Upper lobe of right lung (tissue), 1 donor: ENCODE results near the gene CHSY1. TPM values are rescaled to one million over a fixed set of nuclear protein-coding genes. Genes with fewer than 3 reads are reported as not detected.

ENCODE experiments used
- ATAC-seq: fragments of 200-7000 bp; cut with Tn5 transposase; one replicate; pipeline ENCODE4 v1.9.1; 2020; ENCODE audit warnings: mild to moderate bottlenecking, moderate library complexity
- DNase-seq: peaks from one replicate; pipeline ENCODE4 v3.0.0-alpha.2; 2020
- H3K27ac ChIP-seq: fragments of 200-600 bp; one replicate; pipeline ENCODE4 v1.8.0; 2022
- H3K27me3 ChIP-seq: fragments of 200-600 bp; one replicate; pipeline ENCODE4 v1.8.0; 2022; ENCODE audit warnings: mild to moderate bottlenecking
- H3K36me3 ChIP-seq: fragments of 200-600 bp; one replicate; pipeline ENCODE4 v1.8.0; 2022
- H3K4me1 ChIP-seq: fragments of 200-600 bp; one replicate; pipeline ENCODE4 v1.8.0; 2022
- H3K4me3 ChIP-seq: fragments of 200-600 bp; one replicate; pipeline ENCODE4 v1.8.0; 2022; ENCODE audit warnings: mild to moderate bottlenecking
- H3K9me3 ChIP-seq: fragments of 200-600 bp; one replicate; pipeline ENCODE4 v1.8.0; 2022
- intact Hi-C: fragments of 100-400 bp; cut with DNase I; formaldehyde crosslinking; loops from one replicate; pipeline ENCODE4 v1.11.0; 2022
- total RNA-seq: library from RNA; stranded (reverse); fragmentation: NEBNext Ultra II Directional; extraction: Animal tissue kit (Norgen Biotek cat#: 25700); gene quantifications from one replicate; pipeline ENCODE4 v1.2.1, GENCODE V29; 2021
- TF ChIP-seq, protein P1 (sequence below): fragments of 200-600 bp; IDR thresholded peaks from one replicate; pipeline ENCODE4 v1.8.0; 2022; ENCODE audit warnings: antibody characterized with exemption
- donor health status: DM: no; HTN: yes; CAD: no; lungs with severe emphysema.

Gene CHSY1
- total RNA-seq, 1 donor from 2014 or later = 40.6 TPM

- Histone ChIP-seq H3K27me3 (no peaks in the 10 kb centered on the region), H3K4me3 (no peak overlapping the region), H3K36me3 (no peaks in the 10 kb centered on the region), H3K9me3 (no peaks in the 10 kb centered on the region), H3K27ac (no peak overlapping the region), H3K4me1 (no peaks in the 10 kb centered on the region)
- intact Hi-C loops = no loop called here
- ATAC-seq (no peak), DNase-seq (no peak)
- TF ChIP-seq, protein P1, sequence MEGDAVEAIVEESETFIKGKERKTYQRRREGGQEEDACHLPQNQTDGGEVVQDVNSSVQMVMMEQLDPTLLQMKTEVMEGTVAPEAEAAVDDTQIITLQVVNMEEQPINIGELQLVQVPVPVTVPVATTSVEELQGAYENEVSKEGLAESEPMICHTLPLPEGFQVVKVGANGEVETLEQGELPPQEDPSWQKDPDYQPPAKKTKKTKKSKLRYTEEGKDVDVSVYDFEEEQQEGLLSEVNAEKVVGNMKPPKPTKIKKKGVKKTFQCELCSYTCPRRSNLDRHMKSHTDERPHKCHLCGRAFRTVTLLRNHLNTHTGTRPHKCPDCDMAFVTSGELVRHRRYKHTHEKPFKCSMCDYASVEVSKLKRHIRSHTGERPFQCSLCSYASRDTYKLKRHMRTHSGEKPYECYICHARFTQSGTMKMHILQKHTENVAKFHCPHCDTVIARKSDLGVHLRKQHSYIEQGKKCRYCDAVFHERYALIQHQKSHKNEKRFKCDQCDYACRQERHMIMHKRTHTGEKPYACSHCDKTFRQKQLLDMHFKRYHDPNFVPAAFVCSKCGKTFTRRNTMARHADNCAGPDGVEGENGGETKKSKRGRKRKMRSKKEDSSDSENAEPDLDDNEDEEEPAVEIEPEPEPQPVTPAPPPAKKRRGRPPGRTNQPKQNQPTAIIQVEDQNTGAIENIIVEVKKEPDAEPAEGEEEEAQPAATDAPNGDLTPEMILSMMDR = no peak
Observed at GRCh38 chr15:101138086-101138660, 113.7 kb downstream of the CHSY1 start.

DNA sequence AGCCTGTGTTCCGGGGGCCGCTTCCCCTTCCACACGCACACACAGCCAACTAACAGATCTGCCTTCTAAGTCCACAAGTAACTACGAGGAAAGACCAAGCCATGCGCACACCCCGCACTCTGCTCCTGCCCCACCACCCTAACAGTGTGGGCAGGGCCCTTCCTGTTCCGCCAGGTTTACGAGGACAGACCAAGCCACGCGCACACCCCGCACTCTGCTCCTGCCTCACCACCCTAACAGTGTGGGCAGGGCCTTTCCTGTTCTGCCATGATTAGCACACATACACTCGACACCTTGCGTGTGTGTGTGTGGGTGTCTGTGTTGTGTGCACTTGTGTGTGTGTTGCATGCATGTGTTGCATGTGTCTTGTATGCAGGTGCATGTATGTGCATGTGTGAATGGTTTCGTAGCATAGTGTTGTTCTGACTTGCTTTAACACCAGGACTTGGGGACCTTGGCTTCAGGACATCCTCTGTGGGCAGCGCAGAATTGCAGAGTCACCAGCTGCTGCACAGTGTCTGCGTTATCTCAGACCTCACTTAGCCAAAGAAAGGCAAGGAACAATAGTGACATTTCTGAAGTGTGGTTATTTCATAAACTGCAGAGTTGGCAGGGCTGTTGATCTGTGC is 114.4 kb downstream of the CHSY1 start:
- ATAC-seq = peak; percentile 60
- TF ChIP-seq, protein P1 = no peak
- Histone ChIP-seq H3K4me3 (no peak overlapping the region), H3K9me3 (no peaks in the 10 kb centered on the region), H3K27me3 (no peaks in the 10 kb centered on the region), H3K27ac (no peak overlapping the region), H3K4me1 (no peaks in the 10 kb centered on the region), H3K36me3 (no peaks in the 10 kb centered on the region)
- DNase-seq = no peak
- intact Hi-C loops = no loop called here

GRCh38 chr15:101136381-101137268 is 115.2 kb downstream of the CHSY1 start:
- TF ChIP-seq, protein P1 = no peak
- H3K9me3 ChIP-seq = no peaks in the 10 kb centered on the region
- DNase-seq (no peak), ATAC-seq (no peak)
- no peaks in the 10 kb centered on the region for H3K36me3 ChIP-seq
- intact Hi-C loops = no loop called here
- H3K27me3 ChIP-seq = no peaks in the 10 kb centered on the region
- H3K4me1 ChIP-seq = no peaks in the 10 kb centered on the region
- no peak overlapping the region for H3K4me3 ChIP-seq
- H3K27ac ChIP-seq = no peak overlapping the region

DNA sequence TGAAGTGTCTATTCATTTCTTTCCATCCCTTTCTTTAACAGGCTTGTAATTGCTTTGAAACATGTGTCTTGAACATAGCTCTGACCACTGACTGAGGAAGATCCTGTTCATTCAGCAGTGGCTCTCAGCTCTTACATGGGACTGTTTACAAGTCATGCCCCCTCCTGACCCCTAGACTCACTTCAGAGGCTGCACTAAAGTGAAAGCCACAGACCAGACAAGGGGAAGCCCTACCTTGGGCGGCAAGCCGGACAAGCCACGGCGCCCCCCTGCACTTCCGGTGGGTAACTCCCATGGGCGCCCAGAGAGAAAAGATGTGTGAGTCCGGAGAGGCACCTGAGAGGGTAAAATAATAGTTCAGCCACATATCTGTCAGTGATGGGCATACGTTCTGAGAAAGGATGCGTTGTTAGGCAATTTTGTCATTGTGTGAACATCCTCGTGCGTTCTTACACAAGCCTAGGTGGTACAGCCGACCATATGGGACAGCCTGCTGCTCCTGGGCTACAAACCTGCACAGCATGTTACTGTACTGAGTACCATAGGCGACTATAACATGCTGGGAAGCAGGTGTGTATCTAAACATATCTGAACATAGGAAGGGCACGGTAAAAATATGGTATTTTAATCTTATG is 116.2 kb downstream of the CHSY1 start:
- intact Hi-C loops = no loop called here
- H3K36me3 ChIP-seq = no peaks in the 10 kb centered on the region
- DNase-seq (no peak), ATAC-seq (no peak)
- no peak overlapping the region for H3K4me3 ChIP-seq
- TF ChIP-seq, protein P1 = no peak
- H3K9me3 ChIP-seq = no peaks in the 10 kb centered on the region
- no peaks in the 10 kb centered on the region for H3K27me3 ChIP-seq
- H3K4me1 ChIP-seq = no peaks in the 10 kb centered on the region
- H3K27ac ChIP-seq = no peak overlapping the region

GRCh38 chr15:101134780-101135179 is 117.1 kb downstream of the CHSY1 start:
- no peak for DNase-seq

More at GRCh38 chr15:101134780-101135179, 117.1 kb downstream of the CHSY1 start:
- Histone ChIP-seq H3K4me1 (no peaks in the 10 kb centered on the region), H3K4me3 (no peak overlapping the region), H3K9me3 (no peaks in the 10 kb centered on the region), H3K27me3 (no peaks in the 10 kb centered on the region), H3K36me3 (no peaks in the 10 kb centered on the region), H3K27ac (no peak overlapping the region)
- TF ChIP-seq, protein P1 = no peak
- ATAC-seq = no peak
- intact Hi-C loops = no loop called here
